Stimulated activated naive CD8-positive, alpha-beta T cell treated with anti-CD3 and anti-CD28 coated beads, Interleukin-15, Interleukin-2, amounts not matched to agents 100 ng/mL and 50 ng/mL, for 24 hours (primary cell): ENCODE results near the gene MOB2.
"Not testable (repeated sequence)": the region's sequence is repeated elsewhere in the genome, so short reads cannot be mapped to it uniquely, and the experiment has no call there.

Experiments
- H3K27ac Mint-ChIP-seq: one replicate; pipeline ENCODE4 v1.8.0; 2021; ENCODE audit warnings: mild to moderate bottlenecking, mixed read lengths
- H3K27me3 Mint-ChIP-seq: one replicate; pipeline ENCODE4 v1.8.0; 2021; ENCODE audit warnings: mixed read lengths
- H3K36me3 Mint-ChIP-seq: one replicate; pipeline ENCODE4 v1.8.0; 2021; ENCODE audit warnings: low read depth, mixed read lengths
- H3K4me1 Mint-ChIP-seq: one replicate; pipeline ENCODE4 v1.8.0; 2021; ENCODE audit warnings: low read depth, mixed read lengths
- H3K4me3 Mint-ChIP-seq: one replicate; pipeline ENCODE4 v1.8.0; 2021; ENCODE audit warnings: mild to moderate bottlenecking, mixed read lengths
- H3K9me3 Mint-ChIP-seq: one replicate; pipeline ENCODE4 v1.8.0; 2021; ENCODE audit warnings: mixed read lengths

Gene MOB2

GRCh38 chr11:1435479-1435819 lies 51.1 kb downstream of the MOB2 start:
- H3K27me3 Mint-ChIP-seq, H3K4me3 Mint-ChIP-seq, H3K9me3 Mint-ChIP-seq, H3K36me3 Mint-ChIP-seq, H3K27ac Mint-ChIP-seq, H3K4me1 Mint-ChIP-seq: not testable (repeated sequence)

- H3K36me3 Mint-ChIP-seq = no peaks in the 10 kb centered on the region
These were observed 52.5 kb downstream of the MOB2 start for GRCh38 chr11:1433977-1434640.

DNA sequence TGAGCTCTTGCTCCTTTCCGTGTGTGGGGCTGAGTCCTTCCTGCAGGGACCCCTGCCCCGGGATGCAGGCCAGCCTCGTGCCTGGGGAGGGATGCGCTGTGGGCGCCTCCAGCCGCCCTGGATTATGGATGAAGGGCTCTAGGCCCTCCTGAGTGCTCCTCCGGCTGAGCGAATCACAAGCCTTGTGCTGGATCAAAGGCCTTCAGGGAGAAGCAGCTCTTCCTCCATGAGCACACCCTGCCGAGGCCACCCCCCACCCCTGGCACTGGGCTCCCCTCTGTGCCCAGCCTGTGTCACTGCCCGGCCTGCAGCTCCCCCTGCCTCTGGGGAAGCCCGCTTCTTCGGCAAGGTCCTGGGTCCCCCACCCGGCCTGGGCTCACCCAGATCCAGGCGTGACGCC lies 53.0 kb downstream of the MOB2 start:
- Mint-ChIP-seq H3K9me3 (no peaks in the 10 kb centered on the region), H3K36me3 (no peaks in the 10 kb centered on the region), H3K27ac (no peak overlapping the region), H3K4me3 (no peak overlapping the region), H3K27me3 (no peaks in the 10 kb centered on the region), H3K4me1 (no peaks in the 10 kb centered on the region)

More at GRCh38 chr11:1433977-1434640, 52.5 kb downstream of the MOB2 start:
- no peak overlapping the region for H3K4me3 Mint-ChIP-seq
- no peaks in the 10 kb centered on the region for H3K27me3 Mint-ChIP-seq
- no peaks in the 10 kb centered on the region for H3K4me1 Mint-ChIP-seq
- no peaks in the 10 kb centered on the region for H3K9me3 Mint-ChIP-seq
- no peak overlapping the region for H3K27ac Mint-ChIP-seq

- Mint-ChIP-seq H3K9me3 (no peaks in the 10 kb centered on the region), H3K27me3 (no peaks in the 10 kb centered on the region), H3K27ac (no peak overlapping the region)
These were observed 57.7 kb downstream of the MOB2 start for GRCh38 chr11:1428762-1429316.

DNA sequence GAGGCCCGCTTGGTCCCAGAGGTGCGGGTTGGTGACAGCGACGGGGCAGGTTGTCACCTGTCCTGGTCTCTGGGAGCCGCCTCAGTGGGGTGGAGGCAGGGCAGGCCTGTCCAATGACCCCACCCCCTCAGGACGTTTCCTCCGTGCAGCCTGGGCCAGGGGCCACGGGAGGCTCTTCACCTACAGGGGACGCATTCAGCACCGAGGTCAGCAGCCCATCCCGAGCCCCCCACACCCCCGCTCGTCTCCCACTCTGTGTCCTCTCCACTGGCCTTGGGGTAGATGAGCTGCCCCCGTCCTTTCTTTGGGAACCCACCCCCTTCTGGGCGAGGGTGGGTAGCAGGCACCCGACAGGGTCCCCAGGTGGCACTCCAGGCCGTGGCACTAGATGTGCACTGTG lies 61.1 kb downstream of the MOB2 start:
- H3K27ac Mint-ChIP-seq = no peak overlapping the region
- H3K9me3 Mint-ChIP-seq = no peaks in the 10 kb centered on the region
- no peak overlapping the region for H3K4me3 Mint-ChIP-seq
- H3K27me3 Mint-ChIP-seq = no peaks in the 10 kb centered on the region
- no peaks in the 10 kb centered on the region for H3K36me3 Mint-ChIP-seq
- no peaks in the 10 kb centered on the region for H3K4me1 Mint-ChIP-seq

More at GRCh38 chr11:1428762-1429316, 57.7 kb downstream of the MOB2 start:
- Mint-ChIP-seq H3K4me1 (no peaks in the 10 kb centered on the region), H3K36me3 (no peaks in the 10 kb centered on the region), H3K4me3 (no peak overlapping the region)

- Mint-ChIP-seq H3K36me3 (no peaks in the 10 kb centered on the region), H3K9me3 (no peaks in the 10 kb centered on the region), H3K4me3 (no peak overlapping the region), H3K4me1 (no peaks in the 10 kb centered on the region), H3K27ac (no peak overlapping the region), H3K27me3 (no peaks in the 10 kb centered on the region)
These were observed 61.6 kb downstream of the MOB2 start for GRCh38 chr11:1425006-1425405.

GRCh38 chr11:1423406-1423805 lies 63.2 kb downstream of the MOB2 start:
- not testable (repeated sequence) for H3K4me1 Mint-ChIP-seq, H3K27ac Mint-ChIP-seq, H3K4me3 Mint-ChIP-seq, H3K27me3 Mint-ChIP-seq, H3K36me3 Mint-ChIP-seq, H3K9me3 Mint-ChIP-seq

- H3K27ac Mint-ChIP-seq = no peak overlapping the region
- H3K27me3 Mint-ChIP-seq = no peaks in the 10 kb centered on the region
- H3K9me3 Mint-ChIP-seq = no peaks in the 10 kb centered on the region
- H3K4me3 Mint-ChIP-seq = no peak overlapping the region
- H3K4me1 Mint-ChIP-seq = no peaks in the 10 kb centered on the region
- H3K36me3 Mint-ChIP-seq = peaks cover 3% of the 10 kb centered on the region
These were observed 63.6 kb downstream of the MOB2 start for GRCh38 chr11:1422981-1423380.

- Mint-ChIP-seq H3K9me3 (no peaks in the 10 kb centered on the region), H3K4me3 (no peak overlapping the region), H3K27ac (no peak overlapping the region), H3K36me3 (peaks cover 3% of the 10 kb centered on the region), H3K27me3 (no peaks in the 10 kb centered on the region), H3K4me1 (no peaks in the 10 kb centered on the region)
These were observed 64.1 kb downstream of the MOB2 start for GRCh38 chr11:1422481-1422880.

DNA sequence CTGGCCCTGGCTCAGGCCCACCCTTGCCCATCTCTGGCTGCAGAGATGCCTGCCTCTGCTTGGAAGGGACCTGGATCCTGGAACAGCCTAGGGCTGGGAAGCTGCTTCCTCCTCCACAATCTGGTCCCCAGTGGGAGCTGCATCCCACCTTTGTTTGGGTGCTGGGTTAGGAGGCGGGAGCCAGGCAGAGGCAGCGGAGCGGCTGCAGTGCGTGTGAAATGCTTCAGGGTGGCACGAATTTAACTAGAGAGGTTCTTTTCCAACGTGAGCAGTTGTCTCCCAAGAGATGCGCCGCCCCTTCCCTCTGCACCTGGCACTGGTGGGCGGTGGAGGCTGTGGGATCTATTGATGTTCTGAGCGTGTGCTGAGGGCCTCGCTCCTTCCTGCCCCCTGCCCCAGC lies 65.3 kb downstream of the MOB2 start:
- Mint-ChIP-seq H3K27me3 (no peaks in the 10 kb centered on the region), H3K27ac (no peak overlapping the region), H3K4me1 (no peaks in the 10 kb centered on the region), H3K4me3 (no peak overlapping the region), H3K36me3 (peaks cover 3% of the 10 kb centered on the region), H3K9me3 (peaks cover 4% of the 10 kb centered on the region)

DNA sequence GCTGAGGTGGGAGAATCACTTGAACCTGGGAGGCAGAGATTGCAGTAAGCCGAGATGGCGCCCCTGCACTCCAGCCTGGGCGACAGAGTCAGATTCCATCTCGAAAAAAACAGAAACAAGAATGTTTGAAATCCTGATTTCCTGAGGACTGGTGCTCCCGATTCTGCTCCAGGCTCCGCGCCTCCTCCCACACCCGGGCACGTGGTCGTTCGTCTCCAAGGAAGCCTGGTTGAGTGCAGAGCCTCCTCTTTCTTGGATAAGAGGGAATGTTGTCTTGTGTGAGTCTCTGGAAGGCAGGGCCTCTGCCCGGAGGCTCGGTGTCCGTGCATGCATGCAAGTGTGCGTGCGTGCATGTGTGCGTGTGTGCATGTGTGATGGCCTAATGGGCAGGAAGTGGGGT lies 66.8 kb downstream of the MOB2 start:
- Mint-ChIP-seq H3K36me3 (peaks cover 3% of the 10 kb centered on the region), H3K27ac (no peak overlapping the region), H3K27me3 (no peaks in the 10 kb centered on the region), H3K4me1 (no peaks in the 10 kb centered on the region), H3K4me3 (no peak overlapping the region), H3K9me3 (peaks cover 4% of the 10 kb centered on the region)
